Ishikawa (cell line): Measurements from ENCODE around the gene LSM11.

Experiments
- CEBPB ChIP-seq: IDR thresholded peaks from 2 replicates; pipeline ENCODE4 v1.6.1; 2012
- CREB1 ChIP-seq: IDR thresholded peaks from 2 replicates; pipeline ENCODE4 v1.6.1; 2012; ENCODE audit warnings: low read depth
- EGR1 ChIP-seq: IDR thresholded peaks from 2 replicates; pipeline ENCODE4 v1.6.1; 2012
- EP300 ChIP-seq: IDR thresholded peaks from 2 replicates; pipeline ENCODE4 v1.6.1; 2012; ENCODE audit warnings: borderline replicate concordance
- FOXM1 ChIP-seq: IDR thresholded peaks from 2 replicates; pipeline ENCODE4 v1.6.1; 2012; ENCODE audit warnings: low read depth, borderline replicate concordance
- MAX ChIP-seq: IDR thresholded peaks from 2 replicates; pipeline ENCODE4 v1.6.1; 2012
- NFIC ChIP-seq: IDR thresholded peaks from 2 replicates; pipeline ENCODE4 v1.6.1; 2012
- RAD21 ChIP-seq: IDR thresholded peaks from 2 replicates; pipeline ENCODE4 v1.6.1; 2012; ENCODE audit warnings: low read depth
- REST ChIP-seq: IDR thresholded peaks from 2 replicates; pipeline ENCODE4 v1.6.1; 2012; ENCODE audit warnings: low read depth, mild to moderate bottlenecking
- TAF1 ChIP-seq: IDR thresholded peaks from 2 replicates; pipeline ENCODE4 v1.6.1; 2012; ENCODE audit warnings: low read depth, mild to moderate bottlenecking
- TCF12 ChIP-seq: IDR thresholded peaks from 2 replicates; pipeline ENCODE4 v1.6.1; 2012; ENCODE audit warnings: low read depth
- TEAD4 ChIP-seq: IDR thresholded peaks from 2 replicates; pipeline ENCODE4 v1.6.1; 2012
- USF1 ChIP-seq: IDR thresholded peaks from 2 replicates; pipeline ENCODE4 v1.6.1; 2012
- YY1 ChIP-seq: IDR thresholded peaks from 2 replicates; pipeline ENCODE4 v1.6.1; 2012; ENCODE audit warnings: low read depth
- ZBTB7A ChIP-seq: IDR thresholded peaks from 2 replicates; pipeline ENCODE4 v1.6.1; 2012; ENCODE audit warnings: low read depth

LSM11 gene

GRCh38 chr5:157731272-157732129, 12.0 kb upstream of the LSM11 start, which contains the start of gene THG1L:
Gene THG1L, plus strand, starts transcription at chr5:157731420. Its CDS starts 21 bp downstream, at chr5:157731441.
- TF ChIP-seq YY1 (peak; percentile 71), TAF1 (peak; percentile 52; the same call in 1 of the 2 replicates), USF1 (no peak), CREB1 (no peak), TCF12 (peak; percentile 63; the same call in 1 of the 2 replicates), MAX (peak; percentile 82; the same call in 1 of the 2 replicates), REST (no peak), TEAD4 (peak; percentile 47; the same call in 1 of the 2 replicates)

- TF ChIP-seq YY1 = no peak
- TF ChIP-seq MAX = no peak
- no peak for TF ChIP-seq EGR1
- TF ChIP-seq TEAD4 = no peak
- no peak for TF ChIP-seq REST
- no peak for TF ChIP-seq FOXM1
- TF ChIP-seq ZBTB7A = no peak
- TF ChIP-seq USF1 = no peak
- TF ChIP-seq EP300 = no peak
- no peak for TF ChIP-seq TCF12
- TF ChIP-seq NFIC = no peak
- TF ChIP-seq RAD21 = no peak
- no peak for TF ChIP-seq CREB1
Measured at GRCh38 chr5:157732130-157732514, 11.4 kb upstream of the LSM11 start.

GRCh38 chr5:157732596-157733262, 10.8 kb upstream of the LSM11 start:
- TF ChIP-seq USF1 (no peak), EGR1 (no peak), TAF1 (no peak)

- no peak for TF ChIP-seq MAX
Measured at GRCh38 chr5:157734436-157734835, 9.1 kb upstream of the LSM11 start.

GRCh38 chr5:157735991-157736390, 7.5 kb upstream of the LSM11 start:
- TF ChIP-seq ZBTB7A (no peak), YY1 (no peak), EP300 (no peak), CEBPB (no peak), TAF1 (no peak), MAX (no peak), EGR1 (no peak)
